GM23338 (cell line): ENCODE data around the gene SCAF8. TPM values are rescaled to one million over a fixed set of nuclear protein-coding genes. Genes with fewer than 3 reads are reported as not detected.

ENCODE experiments used
- ATAC-seq: fragments of 200-7000 bp; cut with Tn5 transposase; 3 replicates; pipeline ENCODE4 v1.9.1; 2020
- DNase-seq: peaks from one replicate; pipeline ENCODE4 v3.0.0-alpha.2; 2015; ENCODE audit warnings: low spot score
- H2AFZ ChIP-seq: fragments of 200-600 bp; sonication (generic); 2 replicates; pipeline ENCODE4 v1.8.0; 2016; ENCODE audit warnings: antibody characterized with exemption, mild to moderate bottlenecking, moderate library complexity
- H3F3A ChIP-seq: fragments of 200-600 bp; sonication (generic); replicated peaks from 2 replicates; pipeline ENCODE4 v1.8.0; 2017; ENCODE audit warnings: antibody characterized with exemption, mixed run types, low read depth
- H3K27ac ChIP-seq: fragments of 200-600 bp; sonication (generic); 2 replicates; pipeline ENCODE4 v1.6.1; 2016; ENCODE audit warnings: low read depth
- H3K27me3 ChIP-seq: fragments of 200-600 bp; sonication (generic); 2 replicates; pipeline ENCODE4 v1.8.0; 2016; ENCODE audit warnings: mild to moderate bottlenecking, mixed run types, moderate library complexity; ENCODE audit not compliant: insufficient read depth
- H3K36me3 ChIP-seq: fragments of 200-600 bp; sonication (generic); 2 replicates; pipeline ENCODE4 v1.8.0; 2016; ENCODE audit warnings: mild to moderate bottlenecking; ENCODE audit not compliant: insufficient read depth
- H3K4me1 ChIP-seq: fragments of 200-600 bp; sonication (generic); 2 replicates; pipeline ENCODE4 v1.8.0; 2016; ENCODE audit warnings: mild to moderate bottlenecking, moderate library complexity; ENCODE audit not compliant: insufficient read depth
- H3K4me2 ChIP-seq: fragments of 200-600 bp; sonication (generic); 2 replicates; pipeline ENCODE4 v1.7.1; 2017; ENCODE audit warnings: mixed run types
- H3K4me3 ChIP-seq: fragments of 200-600 bp; sonication (generic); 2 replicates; pipeline ENCODE4 v1.6.1; 2016; ENCODE audit warnings: mixed run types
- H3K79me2 ChIP-seq: fragments of 200-600 bp; sonication (generic); replicated peaks from 2 replicates; pipeline ENCODE4 v1.8.0; 2017; ENCODE audit warnings: mild to moderate bottlenecking; ENCODE audit not compliant: insufficient read depth
- H3K9me2 ChIP-seq: fragments of 200-600 bp; sonication (generic); 2 replicates; pipeline ENCODE4 v1.8.0; 2017; ENCODE audit not compliant: insufficient read depth
- H4K20me1 ChIP-seq: fragments of 200-600 bp; sonication (generic); replicated peaks from 2 replicates; pipeline ENCODE4 v1.8.0; 2017; ENCODE audit warnings: mild to moderate bottlenecking; ENCODE audit not compliant: insufficient read depth
- H3K27ac Mint-ChIP-seq: 2 replicates; pipeline ENCODE4 v1.8.0; 2020; ENCODE audit warnings: inconsistent platforms, mild to moderate bottlenecking, moderate library complexity, mixed read lengths
- H3K27me3 Mint-ChIP-seq: 3 replicates; pipeline ENCODE4 v1.8.0; 2022; ENCODE audit warnings: low read depth, mild to moderate bottlenecking, moderate library complexity, mixed read lengths, inconsistent platforms; ENCODE audit not compliant: insufficient read depth, poor library complexity
- H3K36me3 Mint-ChIP-seq: 3 replicates; pipeline ENCODE4 v1.8.0; 2021; ENCODE audit warnings: low read depth, mild to moderate bottlenecking, inconsistent platforms, moderate library complexity, mixed read lengths
- H3K4me1 Mint-ChIP-seq: 3 replicates; pipeline ENCODE4 v1.8.0; 2020; ENCODE audit warnings: mild to moderate bottlenecking, inconsistent platforms, mixed read lengths
- H3K4me3 Mint-ChIP-seq: 3 replicates; pipeline ENCODE4 v1.8.0; 2021; ENCODE audit warnings: moderate library complexity, mild to moderate bottlenecking, inconsistent platforms, mixed read lengths
- H3K9me3 Mint-ChIP-seq: 3 replicates; pipeline ENCODE4 v1.8.0; 2020; ENCODE audit warnings: moderate library complexity, mild to moderate bottlenecking, inconsistent platforms, mixed read lengths
- CREB1 ChIP-seq: fragments of 250-450 bp; sonication (Bioruptor Pico); IDR thresholded peaks from 2 replicates; pipeline ENCODE4 v1.5.0; 2020; ENCODE audit warnings: low read depth, mild to moderate bottlenecking, moderate library complexity
- CTCF ChIP-seq, 2 experiments: fragments of 200-600 bp in 1 of 2; sonication (generic) in 1 of 2; conservative IDR thresholded peaks; 2 replicates each; pipeline versions ENCODE4 v1.5.1 to v1.6.1; 2016 to 2017; ENCODE audit warnings: antibody characterized with exemption in 2 of 2, low read depth in 2 of 2, mild to moderate bottlenecking in 2 of 2, moderate library complexity in 1 of 2
- ETS1 ChIP-seq: IDR thresholded peaks from 2 replicates; pipeline ENCODE4 v1.6.1; 2016; ENCODE audit warnings: antibody characterized with exemption
- EZH2 ChIP-seq: fragments of 200-600 bp; sonication (generic); IDR thresholded peaks from one replicate; pipeline ENCODE4 v1.8.0; 2017; ENCODE audit warnings: antibody characterized with exemption, mild to moderate bottlenecking, low read depth; ENCODE audit not compliant: unreplicated experiment
- EZH2phosphoT487 ChIP-seq: fragments of 200-600 bp; sonication (generic); IDR thresholded peaks from one replicate; pipeline ENCODE4 v1.8.1; 2018; ENCODE audit warnings: antibody characterized with exemption; ENCODE audit not compliant: unreplicated experiment
- JUNB ChIP-seq: IDR thresholded peaks from one replicate; pipeline ENCODE4 v1.6.1; 2016; ENCODE audit warnings: antibody characterized with exemption; ENCODE audit not compliant: unreplicated experiment
- NANOG ChIP-seq: IDR thresholded peaks from 2 replicates; pipeline ENCODE4 v1.6.1; 2016; ENCODE audit warnings: antibody characterized with exemption, borderline replicate concordance
- POLR2AphosphoS5 ChIP-seq: IDR thresholded peaks from 2 replicates; pipeline ENCODE4 v1.6.1; 2016; ENCODE audit warnings: antibody characterized with exemption, low read depth
- REST ChIP-seq: IDR thresholded peaks from one replicate; pipeline ENCODE4 v1.6.1; 2018; ENCODE audit warnings: antibody characterized with exemption; ENCODE audit not compliant: unreplicated experiment
- STAT1 ChIP-seq: IDR thresholded peaks from one replicate; pipeline ENCODE4 v1.6.1; 2016; ENCODE audit warnings: antibody characterized with exemption; ENCODE audit not compliant: unreplicated experiment
- ZNF114 ChIP-seq: fragments of 250-450 bp; sonication (Bioruptor Pico); IDR thresholded peaks from 2 replicates; pipeline ENCODE4 v1.5.0; 2020; ENCODE audit warnings: mild to moderate bottlenecking, moderate library complexity
- ZNF331 ChIP-seq: fragments of 250-450 bp; sonication (Bioruptor Pico); IDR thresholded peaks from 2 replicates; pipeline ENCODE4 v1.5.0; 2020; ENCODE audit warnings: low read depth, mild to moderate bottlenecking, moderate library complexity
- ZNF462 ChIP-seq: fragments of 250-450 bp; sonication (Bioruptor Pico); IDR thresholded peaks from 2 replicates; pipeline ENCODE4 v1.5.0; 2020; ENCODE audit warnings: mild to moderate bottlenecking, moderate library complexity
- polyA plus RNA-seq: library from polyadenylated mRNA; unstranded; fragments of >200 nt; fragmentation: Nextera tagmentation; extraction: Ambion mirVana; gene quantifications from 2 replicates; pipeline ENCODE4 v1.2.1, GENCODE V29; 2016
- total RNA-seq: library from RNA; depleted of rRNA; stranded (reverse); fragments of >200 nt; shearing (Covaris generic); gene quantifications from 2 replicates; pipeline ENCODE4 v1.2.3, GENCODE V29; 2014

SCAF8 gene
- total and polyA plus RNA-seq, 2 experiments from 2014 or later: 13.8 to 37.9 TPM

- no peak overlapping the region for H2AFZ ChIP-seq
- no peak overlapping the region for H3K27ac ChIP-seq
- H3F3A ChIP-seq: no peaks in the 10 kb centered on the region
- H3K27me3 Mint-ChIP-seq: no peaks in the 10 kb centered on the region
- no peaks in the 10 kb centered on the region for H3K9me2 ChIP-seq
- ATAC-seq (no peak), DNase-seq (no peak)
- peaks cover 21% of the 10 kb centered on the region for H3K9me3 Mint-ChIP-seq
- no peaks in the 10 kb centered on the region for H3K27me3 ChIP-seq
- no peaks in the 10 kb centered on the region for H3K79me2 ChIP-seq
- no peaks in the 10 kb centered on the region for H3K4me1 ChIP-seq
- H4K20me1 ChIP-seq: no peaks in the 10 kb centered on the region
- TF ChIP-seq CTCF (conservative IDR thresholded peaks at IDR 0.05; ENCODE audit: low read depth in 2 of 2) (no peak), STAT1 (no peak), EZH2phosphoT487 (no peak), NANOG (no peak), ETS1 (no peak), CREB1 (CRISPR knock-in tag) (no peak), JUNB (no peak), EZH2 (no peak), REST (no peak), ZNF462 (CRISPR knock-in tag) (no peak), POLR2AphosphoS5 (no peak), ZNF331 (CRISPR knock-in tag) (no peak), ZNF114 (CRISPR knock-in tag) (no peak)
- H3K4me2 ChIP-seq: no peak overlapping the region
- H3K4me3 ChIP-seq: no peak overlapping the region
- peaks cover 7% of the 10 kb centered on the region; the same call in 2 of the 3 replicates for H3K36me3 Mint-ChIP-seq
- no peaks in the 10 kb centered on the region for H3K36me3 ChIP-seq
- H3K4me1 Mint-ChIP-seq: no peaks in the 10 kb centered on the region
- no peak overlapping the region for H3K4me3 Mint-ChIP-seq
- H3K27ac Mint-ChIP-seq: no peak overlapping the region
These were observed 49.3 kb upstream of the SCAF8 start for GRCh38 chr6:154683756-154684523.
